IMR-90 (cell line): Measurements from ENCODE around the gene RAB37. TPM values are rescaled to one million over a fixed set of nuclear protein-coding genes. Genes with fewer than 3 reads are reported as not detected.
A peak's percentile ranks its signal among the peaks of the same experiment; 100 is the strongest.

Source experiments
- ATAC-seq: fragments of 200-7000 bp; cut with Tn5 transposase; 2 replicates; pipeline ENCODE4 v1.9.1; 2020; ENCODE audit warnings: low read depth, mild to moderate bottlenecking, moderate library complexity
- BruUV-seq: library from RNA; stranded (reverse); fragments of 400-500 nt; replicated peaks from 2 replicates; lab custom pipeline; 2021; lab: Mats Ljungman, UMichigan
- CTCF ChIA-PET: fragments of 300-600 bp; formaldehyde crosslinking; extraction: SDS; loops from one replicate; lab custom pipeline; 2021; ENCODE audit warnings: antibody characterized with exemption; lab: Yijun Ruan, JAX
- POLR2A ChIA-PET: fragments of 300-600 bp; sonication (Branson Sonifier 250); formaldehyde crosslinking; loops from one replicate; lab custom pipeline; 2022; ENCODE audit warnings: antibody characterized with exemption; ENCODE audit not compliant: unreplicated experiment; lab: Charles Lee
- DNase-seq: peaks from one replicate; pipeline ENCODE4 v3.0.0; 2013
- H2AFZ ChIP-seq: replicated peaks from 2 replicates; pipeline ENCODE3; 2013; ENCODE audit warnings: low read length, mild to moderate bottlenecking; ENCODE audit not compliant: poor library complexity
- H2AK5ac ChIP-seq: 2 replicates; pipeline ENCODE4 v1.6.1; 2013; ENCODE audit warnings: low read depth, low read length, inconsistent platforms
- H2AK9ac ChIP-seq: replicated peaks from 2 replicates; pipeline ENCODE3; 2013; ENCODE audit warnings: mild to moderate bottlenecking, low read depth, low read length, moderate library complexity; ENCODE audit not compliant: poor library complexity
- H2BK120ac ChIP-seq: 2 replicates; pipeline ENCODE4 v1.6.1; 2013; ENCODE audit warnings: low read depth, low read length, inconsistent platforms
- H2BK15ac ChIP-seq: 3 replicates; pipeline ENCODE4 v1.6.1; 2013; ENCODE audit warnings: low read depth, low read length, inconsistent platforms
- H2BK20ac ChIP-seq: 2 replicates; pipeline ENCODE4 v1.6.1; 2013; ENCODE audit warnings: low read depth, mild to moderate bottlenecking, inconsistent platforms, low read length, moderate library complexity
- H2BK5ac ChIP-seq: 2 replicates; pipeline ENCODE4 v1.6.1; 2013; ENCODE audit warnings: mild to moderate bottlenecking, low read depth, low read length, inconsistent platforms; ENCODE audit not compliant: poor library complexity, severe bottlenecking
- H3K14ac ChIP-seq: replicated peaks from 2 replicates; pipeline ENCODE4 v1.6.1; 2013; ENCODE audit warnings: low read depth, low read length, inconsistent platforms
- H3K18ac ChIP-seq: 2 replicates; pipeline ENCODE4 v1.6.1; 2013; ENCODE audit warnings: low read depth, low read length, control low read depth
- H3K23ac ChIP-seq: 2 replicates; pipeline ENCODE4 v1.6.1; 2013; ENCODE audit warnings: low read depth, low read length, inconsistent platforms
- H3K27ac ChIP-seq: 2 replicates; pipeline ENCODE4 v1.5.1; 2013; ENCODE audit warnings: mild to moderate bottlenecking, control low read depth, low read length; ENCODE audit not compliant: insufficient read depth
- H3K27me3 ChIP-seq: 2 replicates; pipeline ENCODE4 v1.6.1; 2013; ENCODE audit warnings: low read length; ENCODE audit not compliant: control insufficient read depth, insufficient read depth
- H3K36me3 ChIP-seq: 2 replicates; pipeline ENCODE4 v1.6.1; 2013; ENCODE audit warnings: low read length, mixed read lengths; ENCODE audit not compliant: control insufficient read depth, insufficient read depth
- H3K4ac ChIP-seq: 2 replicates; pipeline ENCODE4 v1.6.1; 2013; ENCODE audit warnings: low read depth, low read length, inconsistent platforms
- H3K4me1 ChIP-seq: 2 replicates; pipeline ENCODE4 v1.6.1; 2013; ENCODE audit warnings: low read length, mixed read lengths; ENCODE audit not compliant: control insufficient read depth, insufficient read depth
- H3K4me2 ChIP-seq: 2 replicates; pipeline ENCODE4 v1.6.1; 2013; ENCODE audit warnings: low read depth, mild to moderate bottlenecking, control low read depth, low read length, moderate library complexity
- H3K4me3 ChIP-seq: 2 replicates; pipeline ENCODE4 v1.5.1; 2013; ENCODE audit warnings: low read depth, mild to moderate bottlenecking, control low read depth, low read length, moderate library complexity; ENCODE audit not compliant: insufficient read depth
- H3K56ac ChIP-seq: 2 replicates; pipeline ENCODE4 v1.6.1; 2013; ENCODE audit warnings: low read length, inconsistent platforms; ENCODE audit not compliant: insufficient read depth; ENCODE audit errors: extremely low read depth
- H3K79me1 ChIP-seq, 2 experiments: 2 replicates each; pipeline ENCODE4 v1.6.1; 2013; ENCODE audit warnings: low read length in 2 of 2, inconsistent platforms in 1 of 2, low read depth in 1 of 2
- H3K9ac ChIP-seq: 2 replicates; pipeline ENCODE4 v1.6.1; 2013; ENCODE audit warnings: low read depth, low read length, control low read depth
- H3K9me1 ChIP-seq: 2 replicates; pipeline ENCODE4 v1.6.1; 2013; ENCODE audit warnings: low read length, inconsistent platforms; ENCODE audit not compliant: insufficient read depth
- H3K9me3 ChIP-seq: 2 replicates; pipeline ENCODE4 v1.6.1; 2013; ENCODE audit warnings: low read length; ENCODE audit not compliant: control insufficient read depth, insufficient read depth
- H4K20me1 ChIP-seq: 2 replicates; pipeline ENCODE4 v1.6.1; 2013; ENCODE audit warnings: low read length, inconsistent platforms; ENCODE audit not compliant: insufficient read depth
- H4K5ac ChIP-seq: 2 replicates; pipeline ENCODE4 v1.6.1; 2013; ENCODE audit warnings: mild to moderate bottlenecking, low read depth, low read length, control low read depth
- H4K8ac ChIP-seq, 2 experiments: 2 replicates each; pipeline ENCODE4 v1.6.1; 2013; ENCODE audit warnings: low read depth in 2 of 2, low read length in 2 of 2, control low read depth in 1 of 2, inconsistent platforms in 1 of 2
- H4K91ac ChIP-seq: 2 replicates; pipeline ENCODE4 v1.6.1; 2013; ENCODE audit warnings: low read depth, low read length, inconsistent platforms; ENCODE audit not compliant: insufficient read depth
- BHLHE40 ChIP-seq: fragments of 150-350 bp; IDR thresholded peaks from 2 replicates; pipeline ENCODE4 v1.6.1; 2016; ENCODE audit warnings: mild to moderate bottlenecking, low read depth, low read length
- CEBPB ChIP-seq: IDR thresholded peaks from 2 replicates; pipeline ENCODE4 v1.6.1; 2012; ENCODE audit warnings: low read depth, low read length, improper control_type of control experiment
- CHD1 ChIP-seq: IDR thresholded peaks from 2 replicates; pipeline ENCODE4 v1.6.1; 2012; ENCODE audit warnings: low read depth, low read length, improper control_type of control experiment
- FOS ChIP-seq: fragments of 150-350 bp; IDR thresholded peaks from 2 replicates; pipeline ENCODE4 v1.6.1; 2016; ENCODE audit warnings: low read depth, low read length
- MAZ ChIP-seq: IDR thresholded peaks from 2 replicates; pipeline ENCODE4 v1.6.1; 2012; ENCODE audit warnings: low read depth, mild to moderate bottlenecking, low read length, improper control_type of control experiment, moderate library complexity, borderline replicate concordance
- MXI1 ChIP-seq: IDR thresholded peaks from 2 replicates; pipeline ENCODE4 v1.6.1; 2012; ENCODE audit warnings: low read depth, mild to moderate bottlenecking, low read length, moderate library complexity, borderline replicate concordance
- NFE2L2 ChIP-seq: fragments of 150-350 bp; IDR thresholded peaks from 2 replicates; pipeline ENCODE4 v1.6.1; 2016; ENCODE audit warnings: low read depth, mild to moderate bottlenecking, low read length
- POLR2A ChIP-seq: IDR thresholded peaks from 2 replicates; pipeline ENCODE4 v1.6.1; 2012; ENCODE audit warnings: mild to moderate bottlenecking, low read depth, low read length
- RCOR1 ChIP-seq: IDR thresholded peaks from 2 replicates; pipeline ENCODE4 v1.6.1; 2012; ENCODE audit warnings: mild to moderate bottlenecking, low read length, improper control_type of control experiment; ENCODE audit not compliant: insufficient replicate concordance
- RFX5 ChIP-seq: IDR thresholded peaks from 2 replicates; pipeline ENCODE4 v1.8.0; 2012; ENCODE audit warnings: low read depth, mild to moderate bottlenecking, low read length, moderate library complexity
- SMC3 ChIP-seq: fragments of 150-350 bp; IDR thresholded peaks from 2 replicates; pipeline ENCODE4 v1.6.1; 2016; ENCODE audit warnings: low read depth, mild to moderate bottlenecking, antibody characterized with exemption, low read length, moderate library complexity
- WGBS, 2 experiments: methylation state at CpG; one replicate each; pipeline versions ENCODE4 v1.1.5 to v1.1.7; 2013; ENCODE audit warnings: missing lambda C conversion rate in 2 of 2; ENCODE audit not compliant: insufficient read length in 1 of 2; ENCODE audit errors: extremely low coverage in 2 of 2; 5-methylcytosine and 5-hydroxymethylcytosine counted together
- dilution Hi-C: fragments of 300-500 bp; cut with HindIII; formaldehyde crosslinking; loops from one replicate; pipeline ENCODE4 v1.14.3; 2018; ENCODE audit warnings: low sequenced_read_pairs; ENCODE audit not compliant: unreplicated experiment
- in situ Hi-C: fragments of 300-500 bp; cut with MboI; formaldehyde crosslinking; loops from 3 replicates; pipeline ENCODE4 v1.14.3; 2019; ENCODE audit warnings: low sequenced_read_pairs, inconsistent platforms, mixed read lengths
- intact Hi-C: fragments of 100-400 bp; cut with micrococcal nuclease; formaldehyde crosslinking; loops from 2 replicates; pipeline ENCODE4 v1.10.0; 2022
- polyA plus RNA-seq, 3 experiments: library from polyadenylated mRNA; depleted of rRNA; stranded (reverse); fragments of >200 nt; gene quantifications; 2 replicates each; pipeline ENCODE4 v1.2.3, GENCODE V29; 2012; ENCODE audit warnings: low replicate concordance in 1 of 3
- total RNA-seq: library from RNA; depleted of rRNA; stranded (reverse); fragments of >200 nt; gene quantifications from 2 replicates; pipeline ENCODE4 v1.2.3, GENCODE V29; 2012
- TF ChIP-seq, protein P1 (sequence below): fragments of 150-350 bp; IDR thresholded peaks from 2 replicates; pipeline ENCODE4 v1.6.1; 2017; ENCODE audit warnings: mild to moderate bottlenecking, antibody characterized with exemption, low read length, low read depth
- TF ChIP-seq, protein P2 (sequence below): conservative IDR thresholded peaks from 2 replicates; pipeline ENCODE4 v1.5.1; 2012; ENCODE audit warnings: mild to moderate bottlenecking, low read depth, low read length, improper control_type of control experiment
- TF ChIP-seq, protein P3 (sequence below): fragments of 150-350 bp; IDR thresholded peaks from 2 replicates; pipeline ENCODE4 v1.6.1; 2016; ENCODE audit warnings: low read depth, mild to moderate bottlenecking, low read length, moderate library complexity, borderline replicate concordance

The RAB37 gene
- total and polyA plus RNA-seq, 2 of the 4 experiments (the other 2 are of a cell fraction): 0.19 TPM; not detected in 1

DNA sequence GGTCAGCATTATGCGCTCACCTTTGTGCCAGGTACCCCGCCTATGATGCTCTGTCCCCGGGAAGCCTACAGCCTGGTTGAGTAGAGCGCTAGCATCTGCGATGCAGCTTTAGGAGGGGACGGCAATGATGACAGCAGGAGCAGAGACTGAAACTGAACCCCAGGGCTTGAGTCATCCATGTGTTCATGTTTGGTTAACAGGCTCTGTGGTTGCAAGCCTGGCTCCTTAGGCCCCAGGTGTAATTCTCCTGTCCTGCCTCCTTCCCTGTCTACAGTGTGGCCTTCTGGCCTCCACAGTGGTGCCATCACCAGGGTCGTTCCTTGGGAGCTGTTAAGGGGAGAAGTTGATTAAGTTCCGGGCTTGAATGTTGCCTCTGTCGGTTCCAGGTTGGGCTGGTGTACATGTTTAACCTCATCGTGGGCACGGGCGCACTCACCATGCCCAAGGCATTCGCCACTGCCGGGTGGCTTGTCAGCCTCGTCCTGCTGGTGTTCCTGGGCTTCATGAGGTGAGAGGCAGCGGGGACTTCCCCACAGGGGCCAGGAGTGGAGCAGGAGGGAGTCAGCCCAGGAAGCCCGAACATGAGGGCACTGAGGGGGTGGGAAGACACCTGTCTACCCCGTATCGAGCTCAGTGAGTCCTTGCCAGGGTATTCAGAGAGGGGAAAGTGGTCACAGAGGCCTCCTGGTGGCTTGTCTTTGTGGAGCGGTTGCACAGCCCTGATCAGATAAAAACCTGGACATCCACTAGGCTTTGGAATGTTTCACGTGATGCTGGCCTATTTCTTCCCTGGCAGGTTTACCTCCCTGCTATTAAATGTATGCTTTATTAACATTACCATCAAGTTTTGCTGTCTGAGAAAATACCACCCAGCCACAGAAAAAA is 48.3 kb downstream of the RAB37 start:
- Histone ChIP-seq H3K27ac (no peak overlapping the region), H2AK9ac (no peak overlapping the region), H2AFZ (no peak overlapping the region), H3K4me3 (no peak overlapping the region), H4K8ac (no peak overlapping the region), H4K5ac (no peak overlapping the region), H2BK15ac (no peak overlapping the region), H3K9ac (no peak overlapping the region; the same call in 1 of the 2 replicates), H3K4me1 (no peaks in the 10 kb centered on the region), H4K20me1 (no peaks in the 10 kb centered on the region; the same call in 1 of the 2 replicates), H3K36me3 (peaks cover 27% of the 10 kb centered on the region), H3K4me2 (no peak overlapping the region), H3K9me1 (no peaks in the 10 kb centered on the region; the same call in 1 of the 2 replicates), H3K79me1 (peaks cover 5 to 11% of the 10 kb centered on the region in 2 experiments; a peak in 3 of 4 replicates), H3K9me3 (no peaks in the 10 kb centered on the region), H3K23ac (no peak overlapping the region), H3K4ac (no peak overlapping the region), H3K14ac (no peak overlapping the region), H2BK120ac (no peak overlapping the region), H2BK20ac (no peak overlapping the region), H3K18ac (no peak overlapping the region), H3K27me3 (no peaks in the 10 kb centered on the region), H4K91ac (no peak overlapping the region), H2AK5ac (no peak overlapping the region), H3K56ac (no peak overlapping the region), H2BK5ac (no peak overlapping the region)
- ATAC-seq (no peak), DNase-seq (no peak)
- no TSS peak for BruUV-seq
- CTCF ChIA-PET: no interaction called here
- intact Hi-C loops (no loop called here), dilution Hi-C loops (no loop called here), in situ Hi-C loops (no loop called here)
- WGBS, 2 experiments: 94% methylated on average over 10 of the region's 21 CpGs; no CpG with 5 or more reads in 1 of the 2 experiments
- TF ChIP-seq, protein P1, sequence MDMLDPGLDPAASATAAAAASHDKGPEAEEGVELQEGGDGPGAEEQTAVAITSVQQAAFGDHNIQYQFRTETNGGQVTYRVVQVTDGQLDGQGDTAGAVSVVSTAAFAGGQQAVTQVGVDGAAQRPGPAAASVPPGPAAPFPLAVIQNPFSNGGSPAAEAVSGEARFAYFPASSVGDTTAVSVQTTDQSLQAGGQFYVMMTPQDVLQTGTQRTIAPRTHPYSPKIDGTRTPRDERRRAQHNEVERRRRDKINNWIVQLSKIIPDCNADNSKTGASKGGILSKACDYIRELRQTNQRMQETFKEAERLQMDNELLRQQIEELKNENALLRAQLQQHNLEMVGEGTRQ: no peak
- TF ChIP-seq, protein P2, sequence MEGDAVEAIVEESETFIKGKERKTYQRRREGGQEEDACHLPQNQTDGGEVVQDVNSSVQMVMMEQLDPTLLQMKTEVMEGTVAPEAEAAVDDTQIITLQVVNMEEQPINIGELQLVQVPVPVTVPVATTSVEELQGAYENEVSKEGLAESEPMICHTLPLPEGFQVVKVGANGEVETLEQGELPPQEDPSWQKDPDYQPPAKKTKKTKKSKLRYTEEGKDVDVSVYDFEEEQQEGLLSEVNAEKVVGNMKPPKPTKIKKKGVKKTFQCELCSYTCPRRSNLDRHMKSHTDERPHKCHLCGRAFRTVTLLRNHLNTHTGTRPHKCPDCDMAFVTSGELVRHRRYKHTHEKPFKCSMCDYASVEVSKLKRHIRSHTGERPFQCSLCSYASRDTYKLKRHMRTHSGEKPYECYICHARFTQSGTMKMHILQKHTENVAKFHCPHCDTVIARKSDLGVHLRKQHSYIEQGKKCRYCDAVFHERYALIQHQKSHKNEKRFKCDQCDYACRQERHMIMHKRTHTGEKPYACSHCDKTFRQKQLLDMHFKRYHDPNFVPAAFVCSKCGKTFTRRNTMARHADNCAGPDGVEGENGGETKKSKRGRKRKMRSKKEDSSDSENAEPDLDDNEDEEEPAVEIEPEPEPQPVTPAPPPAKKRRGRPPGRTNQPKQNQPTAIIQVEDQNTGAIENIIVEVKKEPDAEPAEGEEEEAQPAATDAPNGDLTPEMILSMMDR: 0 out of 2 replicates have a peak, but pooled peaks have one; percentile 14
- TF ChIP-seq RFX5 (no peak), CHD1 (no peak), CEBPB (no peak), NFE2L2 (no peak), BHLHE40 (no peak), MAZ (no peak), FOS (no peak), SMC3 (peak; percentile 22; the same call in 1 of the 2 replicates), POLR2A (no peak), MXI1 (no peak), RCOR1 (no peak)
- TF ChIP-seq, protein P3, sequence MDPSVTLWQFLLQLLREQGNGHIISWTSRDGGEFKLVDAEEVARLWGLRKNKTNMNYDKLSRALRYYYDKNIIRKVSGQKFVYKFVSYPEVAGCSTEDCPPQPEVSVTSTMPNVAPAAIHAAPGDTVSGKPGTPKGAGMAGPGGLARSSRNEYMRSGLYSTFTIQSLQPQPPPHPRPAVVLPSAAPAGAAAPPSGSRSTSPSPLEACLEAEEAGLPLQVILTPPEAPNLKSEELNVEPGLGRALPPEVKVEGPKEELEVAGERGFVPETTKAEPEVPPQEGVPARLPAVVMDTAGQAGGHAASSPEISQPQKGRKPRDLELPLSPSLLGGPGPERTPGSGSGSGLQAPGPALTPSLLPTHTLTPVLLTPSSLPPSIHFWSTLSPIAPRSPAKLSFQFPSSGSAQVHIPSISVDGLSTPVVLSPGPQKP: no peak
- POLR2A ChIA-PET: no interaction called here
